Measurements from ENCODE around the gene GFRA3.
A peak's percentile ranks its signal among the peaks of the same experiment; 100 is the strongest.
"Not testable (repeated sequence)": the region's sequence is repeated elsewhere in the genome, so short reads cannot be mapped to it uniquely, and the experiment has no call there.

GFRA3 gene

GRCh38 chr5:138274189-138274853 is at the start of gene GFRA3:
Gene GFRA3 (minus strand): TSS chr5:138274621. CDS start chr5:138274424, 197 bp downstream.
- no peak for TF ChIP-seq ZFX (IDR thresholded peaks at IDR 0.05)
- TF ChIP-seq CTCF (conservative IDR thresholded peaks at IDR 0.05), result no peak
- H3K27ac ChIP-seq, result peak within 1 kb of the TSS; percentile 37

- not testable (repeated sequence) for H3K27ac ChIP-seq
Observed at GRCh38 chr5:138318211-138318610, 43.8 kb upstream of the GFRA3 start.

GRCh38 chr5:138316355-138316754 is 41.9 kb upstream of the GFRA3 start:
- TF ChIP-seq CTCF (conservative IDR thresholded peaks at IDR 0.05) (no peak), ZFX (IDR thresholded peaks at IDR 0.05) (no peak)
- H3K27ac ChIP-seq, result no peak overlapping the region

- TF ChIP-seq ZFX (IDR thresholded peaks at IDR 0.05) (no peak), CTCF (conservative IDR thresholded peaks at IDR 0.05) (no peak)
- no peak overlapping the region for H3K27ac ChIP-seq
Observed at GRCh38 chr5:138315751-138316278, 41.4 kb upstream of the GFRA3 start.

GRCh38 chr5:138305797-138306196 is 31.4 kb upstream of the GFRA3 start:
- TF ChIP-seq ZFX (IDR thresholded peaks at IDR 0.05), result no peak
- TF ChIP-seq CTCF (conservative IDR thresholded peaks at IDR 0.05), result no peak
- no peak overlapping the region for H3K27ac ChIP-seq

- TF ChIP-seq CTCF (conservative IDR thresholded peaks at IDR 0.05) (no peak), ZFX (IDR thresholded peaks at IDR 0.05) (no peak)
- H3K27ac ChIP-seq, result no peak overlapping the region
Observed at GRCh38 chr5:138303372-138303771, 29.0 kb upstream of the GFRA3 start.

GRCh38 chr5:138289296-138289695 is 14.9 kb upstream of the GFRA3 start:
- no peak overlapping the region for H3K27ac ChIP-seq
- TF ChIP-seq ZFX (IDR thresholded peaks at IDR 0.05), result no peak
- TF ChIP-seq CTCF (conservative IDR thresholded peaks at IDR 0.05), result no peak

- peak overlapping the region; percentile 69; the same call in 1 of the 2 replicates for H3K27ac ChIP-seq
- no peak for TF ChIP-seq CTCF (conservative IDR thresholded peaks at IDR 0.05)
- TF ChIP-seq ZFX (IDR thresholded peaks at IDR 0.05), result no peak
Observed at GRCh38 chr5:138287246-138287645, 12.8 kb upstream of the GFRA3 start.

Measured in C4-2B (cell line).